Fibroblast of lung (primary cell): ENCODE data around the gene NCEH1. TPM values are rescaled to one million over a fixed set of nuclear protein-coding genes. Genes with fewer than 3 reads are reported as not detected.

Source experiments
- DNase-seq, 2 donors: peaks; one replicate each; pipeline versions ENCODE4 v3.0.0 to v3.0.0-alpha.2; 2010; ENCODE audit warnings: low read depth in 2 of 2
- H2AFZ ChIP-seq: 2 replicates; pipeline ENCODE4 v1.5.1; 2012; ENCODE audit warnings: low read length, control low read depth, inconsistent platforms
- H3K27ac ChIP-seq: 2 replicates; pipeline ENCODE4 v1.5.1; 2011; ENCODE audit warnings: low read length, control low read depth; ENCODE audit not compliant: insufficient read depth
- H3K27me3 ChIP-seq: 2 replicates; pipeline ENCODE4 v1.5.1; 2011; ENCODE audit warnings: mild to moderate bottlenecking, low read length; ENCODE audit not compliant: control insufficient read depth, insufficient read depth
- H3K36me3 ChIP-seq: 2 replicates; pipeline ENCODE4 v1.5.1; 2011; ENCODE audit warnings: low read length; ENCODE audit not compliant: control insufficient read depth, insufficient read depth
- H3K4me1 ChIP-seq: 2 replicates; pipeline ENCODE4 v1.5.1; 2011; ENCODE audit warnings: low read length; ENCODE audit not compliant: control insufficient read depth, insufficient read depth; ENCODE audit errors: extremely low read depth
- H3K4me2 ChIP-seq: 2 replicates; pipeline ENCODE4 v1.5.1; 2011; ENCODE audit warnings: low read length, control low read depth; ENCODE audit not compliant: insufficient read depth; ENCODE audit errors: extremely low read depth
- H3K4me3 ChIP-seq, 4 experiments: fragments of 200-600 bp in 1 of 4; sonication (generic) in 1 of 4; replicated peaks in 1 of 4; 2 replicates each; pipeline ENCODE4 v1.5.1; 2011 to 2016; ENCODE audit warnings: low read length in 4 of 4, low read depth in 3 of 4, mild to moderate bottlenecking in 3 of 4, control low read depth in 2 of 4, inconsistent platforms in 1 of 4, mixed read lengths in 1 of 4; ENCODE audit not compliant: insufficient read depth in 1 of 4; ENCODE audit errors: control extremely low read depth in 1 of 4
- H3K79me2 ChIP-seq: 2 replicates; pipeline ENCODE4 v1.5.1; 2012; ENCODE audit warnings: mild to moderate bottlenecking, low read length, inconsistent platforms; ENCODE audit not compliant: control insufficient read depth, insufficient read depth
- H3K9ac ChIP-seq: 2 replicates; pipeline ENCODE4 v1.5.1; 2011; ENCODE audit warnings: mild to moderate bottlenecking, low read length, control low read depth; ENCODE audit not compliant: insufficient read depth
- H3K9me3 ChIP-seq: 2 replicates; pipeline ENCODE4 v1.5.1; 2012; ENCODE audit warnings: low read depth, low read length; ENCODE audit not compliant: control insufficient read depth, insufficient read depth
- H4K20me1 ChIP-seq: 2 replicates; pipeline ENCODE4 v1.5.1; 2011; ENCODE audit warnings: low read length; ENCODE audit not compliant: control insufficient read depth, insufficient read depth; ENCODE audit errors: extremely low read depth
- CTCF ChIP-seq, 2 donors: IDR thresholded peaks in 1 of 2; conservative IDR thresholded peaks in 1 of 2; 1 replicate in 1 of 2; 2 replicates in 1 of 2; pipeline ENCODE4 v1.5.1; 2011 to 2012; ENCODE audit warnings: low read length in 2 of 2, control low read depth in 1 of 2, inconsistent platforms in 1 of 2, low read depth in 1 of 2, mild to moderate bottlenecking in 1 of 2
- EZH2 ChIP-seq: IDR thresholded peaks from 2 replicates; pipeline ENCODE4 v1.5.1; 2012; ENCODE audit warnings: low read length, control low read depth, mild to moderate bottlenecking; ENCODE audit errors: missing control alignments
- polyA plus RNA-seq, 2 donors: library from polyadenylated mRNA; depleted of rRNA in 1 of 2; stranded (reverse) in 1 of 2; unstranded in 1 of 2; fragments of >200 nt; gene quantifications; 2 replicates each; pipeline ENCODE4 v1.2.1, GENCODE V29; 2011 to 2012; ENCODE audit warnings: missing spikeins in 1 of 2
- total RNA-seq: library from RNA; depleted of rRNA; stranded (reverse); fragments of >200 nt; gene quantifications from 2 replicates; pipeline ENCODE4 v1.2.1, GENCODE V29; 2014

NCEH1 gene
- total and polyA plus RNA-seq, 2 donors (not counting 1 experiment from before 2014, with no cell fraction given) = 9.9 to 11.4 TPM

- H2AFZ ChIP-seq = no peak overlapping the region
- H3K27me3 ChIP-seq = no peaks in the 10 kb centered on the region
- no peaks in the 10 kb centered on the region for H4K20me1 ChIP-seq
- no peaks in the 10 kb centered on the region for H3K79me2 ChIP-seq
- no peak overlapping the region for H3K4me2 ChIP-seq
- TF ChIP-seq EZH2 (no peak), CTCF (conservative IDR thresholded peaks at IDR 0.05 in 1 of 2, IDR thresholded peaks at IDR 0.05 in 1 of 2; ENCODE audit: low read depth in 1 of 2, low read length in 2 of 2) (no peak)
- H3K27ac ChIP-seq = no peak overlapping the region
- H3K4me3 ChIP-seq = no peak overlapping the region
- no peak overlapping the region for H3K9ac ChIP-seq
- H3K36me3 ChIP-seq = no peaks in the 10 kb centered on the region
- no peaks in the 10 kb centered on the region for H3K9me3 ChIP-seq
- no peak for DNase-seq
- no peaks in the 10 kb centered on the region for H3K4me1 ChIP-seq
Observed at GRCh38 chr3:172614340-172615274, 96.3 kb downstream of the NCEH1 start.

GRCh38 chr3:172613845-172614244 is 97.0 kb downstream of the NCEH1 start:
- TF ChIP-seq EZH2 = no peak
- no peak for TF ChIP-seq CTCF (conservative IDR thresholded peaks at IDR 0.05 in 1 of 2, IDR thresholded peaks at IDR 0.05 in 1 of 2; ENCODE audit: low read depth in 1 of 2, low read length in 2 of 2)
- no peaks in the 10 kb centered on the region for H3K79me2 ChIP-seq
- no peaks in the 10 kb centered on the region for H3K36me3 ChIP-seq
- H3K4me1 ChIP-seq = no peaks in the 10 kb centered on the region
- H3K27ac ChIP-seq = no peak overlapping the region
- no peaks in the 10 kb centered on the region for H3K27me3 ChIP-seq
- H3K9ac ChIP-seq = no peak overlapping the region
- H3K4me3 ChIP-seq = no peak overlapping the region
- no peaks in the 10 kb centered on the region for H3K9me3 ChIP-seq
- DNase-seq = no peak
- no peak overlapping the region for H2AFZ ChIP-seq
- no peak overlapping the region for H3K4me2 ChIP-seq
- no peaks in the 10 kb centered on the region for H4K20me1 ChIP-seq

- no peak overlapping the region for H2AFZ ChIP-seq
- H3K79me2 ChIP-seq = no peaks in the 10 kb centered on the region
- no peaks in the 10 kb centered on the region for H3K36me3 ChIP-seq
- no peaks in the 10 kb centered on the region for H3K27me3 ChIP-seq
- no peak overlapping the region for H3K4me3 ChIP-seq
- H3K4me2 ChIP-seq = no peak overlapping the region
- no peak overlapping the region for H3K9ac ChIP-seq
- H3K9me3 ChIP-seq = no peaks in the 10 kb centered on the region
- no peak for DNase-seq
- H4K20me1 ChIP-seq = no peaks in the 10 kb centered on the region
- H3K4me1 ChIP-seq = no peaks in the 10 kb centered on the region
- TF ChIP-seq CTCF (conservative IDR thresholded peaks at IDR 0.05 in 1 of 2, IDR thresholded peaks at IDR 0.05 in 1 of 2; ENCODE audit: low read depth in 1 of 2, low read length in 2 of 2) (no peak), EZH2 (no peak)
- H3K27ac ChIP-seq = no peak overlapping the region
Observed at GRCh38 chr3:172612871-172613678, 97.8 kb downstream of the NCEH1 start.
